H1 (cell line): ENCODE measurements around the gene CHAT. TPM values are rescaled to one million over a fixed set of nuclear protein-coding genes. Genes with fewer than 3 reads are reported as not detected.

Experiments used
- CHD1 ChIP-seq: IDR thresholded peaks from 2 replicates; pipeline ENCODE4 v1.6.1; 2012; ENCODE audit warnings: low read depth, low read length, improper control_type of control experiment
- CTCF ChIP-seq, 3 experiments: IDR thresholded peaks; 1 replicate in 2 of 3; 2 replicates in 1 of 3; pipeline versions ENCODE4 v1.5.1 to v1.6.1; 2011; ENCODE audit warnings: low read length in 3 of 3, mild to moderate bottlenecking in 3 of 3, inconsistent platforms in 2 of 3, low read depth in 1 of 3, moderate library complexity in 1 of 3; ENCODE audit not compliant: insufficient read depth in 1 of 3; ENCODE audit errors: control extremely low read depth in 1 of 3
- E2F6 ChIP-seq: IDR thresholded peaks from 2 replicates; pipeline ENCODE4 v1.6.1; 2012; ENCODE audit warnings: inconsistent platforms
- EGR1 ChIP-seq: IDR thresholded peaks from 2 replicates; pipeline ENCODE4 v1.6.1; 2011; ENCODE audit warnings: low read depth, low read length, borderline replicate concordance
- GTF2F1 ChIP-seq: IDR thresholded peaks from 2 replicates; pipeline ENCODE4 v1.6.1; 2012; ENCODE audit warnings: low read depth, low read length, improper control_type of control experiment, borderline replicate concordance
- SP4 ChIP-seq: IDR thresholded peaks from 2 replicates; pipeline ENCODE4 v1.6.1; 2012; ENCODE audit warnings: low read length, inconsistent platforms
- YY1 ChIP-seq: IDR thresholded peaks from 2 replicates; pipeline ENCODE4 v1.6.1; 2011; ENCODE audit warnings: low read depth, mild to moderate bottlenecking, low read length
- polyA plus RNA-seq, 7 experiments: library from polyadenylated mRNA; depleted of rRNA in 3 of 7; stranded (reverse) in 5 of 7; unstranded in 2 of 7; fragments of >200 nt in 5 of 7; fragments of 200-250 nt in 2 of 7; gene quantifications; 1 replicate in 5 of 7; 2 replicates in 1 of 7; 4 replicates in 1 of 7; pipeline versions ENCODE4 v1.2.1 to v1.2.3, GENCODE V29; 2011 to 2013; ENCODE audit warnings: missing spikeins in 2 of 7, mixed read lengths in 2 of 7
- total RNA-seq: library from RNA; stranded (reverse); fragmentation: NEBNext Ultra II Directional; extraction: Animal tissue kit (Norgen Biotek cat#: 25700); gene quantifications from 2 replicates; pipeline ENCODE4 v1.2.1, GENCODE V29; 2021

CHAT gene
- total and polyA plus RNA-seq, 2 of the 8 experiments (the other 6 are each of a cell fraction or from before 2014, with no cell fraction given) = not detected

GRCh38 chr10:49616421-49617101, 2.7 kb downstream of the CHAT start (continued):
- no peak for TF ChIP-seq CHD1
- no peak for TF ChIP-seq SP4
- TF ChIP-seq EGR1 = no peak
- TF ChIP-seq E2F6 = no peak
- no peak for TF ChIP-seq GTF2F1
- no peak for TF ChIP-seq YY1
- peak in 2 of 3 experiments; percentile 33; a peak in 2 of 4 replicates for TF ChIP-seq CTCF (IDR thresholded peaks at IDR 0.05; ENCODE audit: control extremely low read depth in 1 of 3, insufficient read depth in 1 of 3, low read depth in 1 of 3, low read length in 3 of 3)
